GM21737 (cell line): ENCODE results near the gene DIDO1.
"Not testable (repeated sequence)": the region's sequence is repeated elsewhere in the genome, so short reads cannot be mapped to it uniquely, and the experiment has no call there.

Experiments used
- ATAC-seq: cut with Tn5 transposase; IDR thresholded peaks from one replicate; pipeline ENCODE4 v1.9.1; 2021; ENCODE audit warnings: mild to moderate bottlenecking, moderate library complexity; ENCODE audit not compliant: unreplicated experiment

DIDO1 gene

DNA sequence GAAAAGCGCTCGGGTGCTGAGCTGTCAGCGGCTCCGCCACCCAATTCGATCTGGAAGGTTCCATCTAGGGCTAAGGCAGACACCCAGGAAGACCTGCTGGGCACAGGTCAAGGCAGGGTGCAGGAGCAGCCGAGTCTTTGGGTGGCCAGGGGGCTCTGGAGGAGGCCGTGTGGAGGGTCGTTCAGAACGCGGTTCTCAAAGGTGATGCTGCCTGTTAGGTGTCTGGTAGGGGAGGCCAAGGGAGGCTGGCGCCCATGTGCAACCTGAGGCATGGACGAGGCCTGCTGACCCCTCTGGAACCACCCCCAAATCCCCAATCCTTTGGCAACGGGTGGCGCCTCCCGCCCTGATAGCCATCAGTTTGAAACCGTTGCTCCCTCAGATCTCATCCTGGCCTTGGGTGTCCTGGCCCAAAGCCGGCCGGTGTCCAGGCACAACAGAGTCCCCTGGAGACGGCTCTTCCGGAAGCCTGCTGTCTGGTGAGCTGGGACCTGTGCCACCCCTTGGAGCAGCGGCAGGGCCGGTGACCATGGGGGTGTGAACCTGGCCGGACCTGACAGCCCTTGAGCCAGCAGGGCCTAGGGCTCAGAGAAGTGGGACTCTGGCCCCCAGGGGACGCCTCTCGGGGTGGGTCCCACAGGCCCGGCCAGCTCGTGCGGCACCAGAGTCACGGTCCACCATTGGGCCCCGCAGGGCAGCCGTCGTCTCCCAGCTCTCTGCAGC, 36.7 kb upstream of the DIDO1 start:
- ATAC-seq: no peak

DNA sequence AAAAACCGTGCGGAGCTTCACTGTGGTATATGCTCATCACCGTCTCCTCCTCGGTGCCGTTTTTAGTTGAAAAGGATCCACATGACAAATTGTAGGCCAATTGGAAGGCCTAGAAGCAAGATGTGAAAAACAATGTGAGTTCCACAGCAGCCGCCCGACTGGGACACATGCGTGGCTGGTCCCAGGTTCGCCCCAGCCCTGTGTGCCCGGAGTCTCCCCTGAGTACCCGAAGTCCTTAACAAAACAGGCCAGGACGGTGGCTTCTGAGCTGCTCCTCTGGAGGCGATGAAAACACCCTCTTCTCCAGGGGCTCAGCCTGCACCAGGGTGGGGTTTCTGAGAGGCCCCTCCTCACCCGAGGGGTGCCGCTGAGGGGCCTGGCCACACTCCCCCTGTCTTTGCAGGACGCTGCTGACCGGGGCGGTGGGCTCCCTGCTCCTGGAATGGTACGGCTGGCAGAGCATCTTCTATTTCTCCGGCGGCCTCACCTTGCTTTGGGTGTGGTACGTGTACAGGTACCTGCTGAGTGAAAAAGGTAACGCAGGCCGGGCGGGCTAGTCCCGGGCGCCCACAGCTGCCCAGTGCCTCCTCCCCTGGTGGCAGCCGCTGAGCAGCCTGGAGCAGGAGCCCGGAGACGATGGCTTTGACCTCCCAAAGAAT, 36.0 kb upstream of the DIDO1 start:
- ATAC-seq: no peak

DNA sequence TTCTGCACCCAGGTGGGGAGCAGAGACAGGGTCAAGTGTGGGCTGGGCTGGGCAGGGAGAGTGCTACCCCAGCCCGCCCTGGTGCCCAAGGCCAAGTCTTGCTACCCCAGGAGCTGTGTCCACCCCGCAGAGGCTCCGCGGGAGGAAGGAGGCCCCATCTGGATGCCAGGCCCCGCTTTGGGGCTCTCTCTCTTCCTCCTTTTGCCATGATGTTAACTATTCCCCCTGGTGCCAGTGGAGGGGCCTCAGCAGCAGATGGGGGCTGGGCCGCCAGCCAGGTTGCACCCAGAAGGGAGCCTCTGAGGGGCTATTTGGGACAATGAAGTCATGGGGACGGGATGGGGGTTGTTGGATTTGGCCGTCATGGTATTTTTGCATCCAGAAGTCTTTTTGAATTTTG, 35.5 kb upstream of the DIDO1 start:
- ATAC-seq: no peak

DNA sequence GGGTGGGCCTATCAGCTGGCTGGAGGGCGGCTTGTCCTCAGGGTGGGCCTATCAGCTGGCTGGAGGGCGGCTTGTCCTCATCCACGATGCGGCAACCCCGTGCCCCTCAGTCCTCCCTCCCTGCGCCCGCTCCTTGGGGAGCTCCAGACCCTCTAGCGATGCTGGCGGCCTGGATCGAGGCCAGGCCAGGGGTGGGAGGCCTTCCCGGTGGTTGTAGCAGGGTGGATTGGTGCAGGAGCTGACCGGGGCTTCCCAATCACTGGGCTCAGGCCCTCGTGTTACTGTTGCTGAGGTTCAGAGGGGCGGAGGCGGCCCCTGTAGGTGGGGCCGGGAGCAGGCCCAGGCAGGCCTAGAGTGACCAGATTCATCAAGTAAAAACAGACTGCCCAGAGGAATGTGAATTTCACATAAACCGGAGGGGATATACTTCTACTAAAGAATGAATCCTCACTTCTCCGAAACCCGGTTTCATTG, 35.0 kb upstream of the DIDO1 start:
- ATAC-seq: no peak

DNA sequence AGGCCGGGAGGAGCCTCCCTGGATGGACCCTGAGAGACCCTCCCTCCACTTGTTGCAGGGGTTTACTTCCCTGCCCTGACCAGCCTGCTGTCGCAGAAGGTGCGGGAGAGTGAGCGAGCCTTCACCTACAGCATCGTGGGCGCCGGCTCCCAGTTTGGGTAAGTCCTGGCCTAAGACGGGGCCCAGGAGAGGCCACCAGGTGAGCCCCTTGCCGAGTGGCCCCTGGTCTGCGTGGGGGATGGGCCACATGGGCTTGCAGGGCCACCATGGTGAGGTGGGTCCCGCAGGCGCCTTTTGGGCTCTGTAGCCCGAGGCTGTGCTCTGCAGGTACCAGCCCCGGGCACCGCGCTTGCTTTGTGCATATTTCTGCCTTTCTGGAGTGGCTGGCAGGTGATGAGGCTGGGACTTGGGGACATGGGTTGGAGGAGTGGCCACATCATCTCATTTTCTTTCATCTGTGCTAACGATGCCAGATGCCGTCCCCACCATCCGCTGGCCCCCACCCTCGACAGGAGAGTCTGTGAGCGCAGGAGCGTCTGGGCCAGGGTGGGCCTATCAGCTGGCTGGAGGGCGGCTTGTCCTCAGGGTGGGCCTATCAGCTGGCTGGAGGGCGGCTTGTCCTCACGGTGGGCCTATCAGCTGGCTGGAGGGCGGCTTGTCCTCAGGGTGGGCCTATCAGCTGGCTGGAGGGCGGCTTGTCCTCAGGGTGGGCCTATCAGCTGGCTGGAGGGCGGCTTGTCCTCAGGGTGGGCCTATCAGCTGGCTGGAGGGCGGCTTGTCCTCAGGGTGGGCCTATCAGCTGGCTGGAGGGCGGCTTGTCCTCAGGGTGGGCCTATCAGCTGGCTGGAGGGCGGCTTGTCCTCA, 34.4 kb upstream of the DIDO1 start:
- ATAC-seq: not testable (repeated sequence)

DNA sequence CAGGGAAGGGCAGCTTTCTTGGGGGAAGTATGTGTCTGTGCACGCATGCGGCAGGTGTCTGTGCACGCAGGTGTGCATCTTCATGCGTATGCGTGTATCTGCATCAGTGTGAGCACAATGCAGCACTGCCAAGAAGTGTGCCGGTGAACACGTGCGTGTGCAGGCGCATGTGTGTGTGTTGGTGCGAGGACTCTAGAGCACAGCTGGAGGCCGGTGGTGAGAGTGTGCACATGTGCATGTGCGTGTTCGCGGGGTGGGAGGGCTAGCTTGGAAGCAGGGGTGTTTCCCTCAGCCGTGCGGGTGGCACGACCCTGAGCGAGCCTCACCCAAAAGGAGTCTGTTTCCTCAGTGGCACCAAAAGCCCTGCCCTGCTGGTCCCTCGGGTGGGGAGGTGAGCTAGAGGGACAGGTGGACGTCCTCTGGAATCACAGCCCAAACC, 33.7 kb upstream of the DIDO1 start:
- no peak for ATAC-seq

DNA sequence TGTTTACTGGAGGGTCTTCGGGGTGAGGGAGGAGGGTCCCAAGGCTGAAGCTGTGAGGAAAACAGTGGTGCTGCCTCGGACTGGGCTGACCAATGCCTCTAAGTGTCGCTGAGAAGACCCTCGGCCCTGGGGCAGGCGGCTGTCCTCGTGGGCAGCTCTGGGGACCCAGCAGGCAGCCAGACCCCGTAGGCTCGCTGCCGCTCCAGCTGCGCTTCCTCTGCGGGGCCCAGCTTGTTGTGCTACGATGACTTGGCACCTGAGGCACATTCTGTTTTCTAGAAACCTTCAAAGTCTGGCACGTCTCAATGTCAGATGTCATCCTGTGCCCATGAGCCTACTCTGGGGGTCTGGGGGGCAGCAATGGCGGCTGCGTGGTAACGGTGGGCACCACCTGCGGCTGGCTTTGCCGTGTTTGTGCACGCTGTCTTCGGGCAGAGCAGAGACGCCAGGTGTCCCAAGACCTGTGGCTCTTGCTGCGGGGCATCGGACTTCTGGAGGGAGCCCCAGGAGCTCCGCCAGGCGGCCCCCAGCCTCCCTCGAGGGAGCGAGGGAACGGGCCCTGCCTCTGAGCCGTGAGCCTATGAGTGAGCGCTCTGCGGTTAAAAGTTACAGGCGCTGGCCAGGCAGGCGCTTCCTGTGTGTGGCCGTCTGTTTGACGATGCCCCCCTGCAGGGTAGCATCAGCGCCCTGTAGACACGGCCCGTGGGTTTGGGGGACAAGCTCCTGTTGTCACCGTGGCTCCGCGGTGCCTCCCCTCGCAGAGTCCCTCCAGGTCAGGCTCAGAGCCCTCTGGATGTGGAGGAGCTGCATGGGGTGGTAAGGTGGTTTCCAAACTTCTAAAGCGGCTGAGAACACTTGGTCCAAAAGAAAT, 33.0 kb upstream of the DIDO1 start:
- no peak for ATAC-seq

DNA sequence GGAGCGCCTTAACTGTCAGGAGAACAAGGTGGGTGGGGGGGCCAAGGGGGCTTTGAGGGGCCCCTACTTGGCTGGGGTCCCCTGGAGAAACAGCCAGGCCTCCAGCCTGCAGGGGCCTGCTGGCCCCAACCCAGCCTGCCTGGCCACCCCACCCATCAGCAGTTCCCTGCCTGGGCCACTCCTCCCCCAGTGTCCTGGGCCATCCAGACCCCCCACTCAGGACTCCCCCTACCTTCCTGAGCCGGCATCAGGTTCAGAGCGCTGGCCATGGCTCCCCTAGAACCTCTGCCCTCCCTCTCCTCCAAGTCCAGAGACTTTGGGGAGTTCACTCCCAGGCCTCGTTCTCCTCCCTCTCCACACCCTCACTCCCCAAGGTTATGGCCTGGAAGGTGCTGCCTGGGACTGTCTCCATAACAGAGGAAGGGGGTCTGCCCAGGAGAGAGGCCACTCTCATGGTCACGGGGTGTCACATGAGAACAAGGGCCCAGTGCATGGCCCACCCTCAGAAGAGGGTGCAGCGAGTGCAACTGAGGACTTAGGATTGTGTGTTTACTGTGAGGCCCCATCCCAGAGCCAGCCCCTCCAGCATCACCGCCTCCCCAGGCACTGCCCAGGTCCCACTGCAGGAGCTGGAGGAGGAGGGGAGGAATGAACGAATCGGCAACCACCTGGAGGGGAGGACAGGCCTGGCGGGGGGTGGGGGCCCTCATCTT, 32.2 kb upstream of the DIDO1 start:
- no peak for ATAC-seq

DNA sequence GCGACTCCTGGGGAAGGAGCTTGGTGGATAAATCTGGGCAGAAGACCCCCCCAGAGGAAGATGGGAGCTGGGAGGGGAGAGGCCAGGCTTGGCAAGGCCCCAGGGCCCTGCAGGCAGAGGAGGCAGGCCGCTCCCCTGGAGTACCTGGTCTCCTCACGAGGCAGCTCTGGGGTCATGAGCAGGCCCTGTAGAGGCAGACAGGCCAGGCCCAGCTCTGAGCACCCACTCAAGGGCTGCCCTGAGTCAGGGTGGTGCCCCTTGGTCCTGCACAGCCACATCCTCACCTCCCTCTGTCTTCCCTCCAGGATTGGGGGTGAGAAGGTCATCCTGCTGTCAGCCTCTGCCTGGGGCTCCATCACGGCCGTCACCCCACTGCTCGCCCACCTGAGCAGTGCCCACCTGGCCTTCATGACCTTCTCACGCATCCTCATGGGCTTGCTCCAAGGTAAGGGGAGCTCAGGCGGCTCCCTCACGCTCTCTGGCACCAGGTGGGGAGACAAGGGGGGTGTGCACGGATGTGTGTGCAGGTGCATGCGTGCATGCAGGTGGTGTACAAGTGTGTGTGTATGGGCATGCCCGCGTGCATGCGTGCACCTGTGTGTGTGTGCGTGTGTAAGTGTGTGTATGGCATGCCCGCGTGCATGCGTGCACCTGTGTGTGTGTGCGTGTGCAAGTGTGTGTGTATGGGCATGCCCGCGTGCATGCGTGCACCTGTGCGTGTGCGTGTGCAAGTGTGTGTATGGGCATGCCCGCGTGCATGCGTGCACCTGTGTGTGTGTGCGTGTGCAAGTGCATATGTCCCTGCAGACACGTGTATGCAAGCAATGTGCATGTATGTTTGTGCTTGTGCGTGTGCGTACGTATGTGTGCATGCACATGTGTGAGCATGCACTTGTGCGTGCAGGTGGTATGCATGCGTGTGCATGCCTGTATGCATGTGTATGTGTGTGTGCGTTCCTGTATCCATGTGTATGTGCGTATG, 31.1 kb upstream of the DIDO1 start:
- no peak for ATAC-seq

DNA sequence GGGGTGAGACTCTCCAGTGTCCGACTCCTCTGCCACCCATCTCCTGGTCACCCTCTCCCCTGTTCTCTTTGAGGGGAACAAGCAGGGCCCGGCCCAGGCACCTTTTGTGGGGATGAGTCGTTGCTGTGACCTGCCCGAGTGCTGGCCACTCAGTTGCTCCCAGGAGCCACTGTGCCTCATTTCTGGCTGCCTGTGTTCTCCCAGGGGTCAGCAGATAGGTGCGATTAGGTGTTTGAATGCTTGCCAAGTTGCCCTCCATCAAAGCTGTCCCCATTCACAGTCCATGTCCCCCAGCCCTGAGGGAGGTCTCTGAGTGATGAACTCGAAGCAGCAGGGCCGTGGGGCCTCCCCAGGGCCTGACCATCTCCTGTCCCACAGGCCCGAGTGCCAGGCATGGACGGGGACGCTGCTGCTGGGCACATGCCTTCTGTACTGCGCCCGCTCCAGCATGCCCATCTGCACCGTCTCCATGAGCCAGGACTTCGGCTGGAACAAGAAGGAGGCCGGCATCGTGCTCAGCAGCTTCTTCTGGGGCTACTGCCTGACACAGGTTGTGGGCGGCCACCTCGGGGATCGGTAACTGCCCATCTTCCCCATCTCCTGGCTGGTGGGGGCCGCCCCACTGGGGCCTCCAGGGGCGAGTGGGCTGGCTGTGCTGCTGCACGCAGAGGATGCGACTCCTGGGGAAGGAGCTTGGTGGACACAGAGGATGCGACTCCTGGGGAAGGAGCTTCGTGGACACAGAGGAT, 30.3 kb upstream of the DIDO1 start:
- ATAC-seq: no peak

DNA sequence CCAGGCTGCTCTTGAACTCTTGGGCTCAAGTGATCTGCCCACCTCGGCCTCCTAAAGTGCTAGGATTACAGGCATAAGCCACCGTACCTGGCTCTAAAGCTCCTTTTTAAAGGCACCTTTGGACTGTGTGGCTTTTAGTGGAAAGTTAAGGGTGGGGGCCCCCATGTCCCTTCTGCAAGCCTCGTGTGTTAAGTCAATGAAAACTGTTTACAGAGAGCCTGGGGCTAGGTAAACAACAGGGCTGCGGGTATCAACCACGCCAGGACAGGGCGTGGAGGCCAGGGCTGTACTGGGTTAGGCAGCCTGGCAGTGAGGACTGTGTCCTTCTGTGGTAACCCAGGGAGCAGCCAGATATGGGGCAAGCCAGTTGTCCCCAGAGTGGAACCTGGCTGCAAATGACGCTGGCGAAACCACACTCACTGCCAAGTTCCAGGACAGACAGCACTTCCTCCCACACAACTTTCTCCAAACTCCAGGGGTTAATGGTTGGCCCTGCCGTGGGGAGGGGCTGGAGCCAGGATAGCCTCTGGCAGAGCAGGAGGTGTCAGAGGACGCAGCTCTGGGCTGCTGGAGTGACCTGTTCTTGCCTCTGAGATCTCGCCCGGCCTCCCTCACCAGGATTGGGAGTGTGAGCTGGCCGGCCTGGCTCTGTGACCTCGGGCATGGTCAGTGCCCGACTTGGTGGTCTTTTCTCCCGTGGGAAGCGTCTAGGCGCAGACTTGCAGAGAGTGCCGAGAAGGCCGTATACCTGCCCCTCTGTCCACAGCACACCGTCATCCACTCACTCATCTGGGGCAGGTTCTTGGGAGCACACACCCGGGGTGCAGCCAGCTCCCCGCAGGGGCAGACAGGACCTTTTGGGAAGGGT, 29.4 kb upstream of the DIDO1 start:
- ATAC-seq: no peak

DNA sequence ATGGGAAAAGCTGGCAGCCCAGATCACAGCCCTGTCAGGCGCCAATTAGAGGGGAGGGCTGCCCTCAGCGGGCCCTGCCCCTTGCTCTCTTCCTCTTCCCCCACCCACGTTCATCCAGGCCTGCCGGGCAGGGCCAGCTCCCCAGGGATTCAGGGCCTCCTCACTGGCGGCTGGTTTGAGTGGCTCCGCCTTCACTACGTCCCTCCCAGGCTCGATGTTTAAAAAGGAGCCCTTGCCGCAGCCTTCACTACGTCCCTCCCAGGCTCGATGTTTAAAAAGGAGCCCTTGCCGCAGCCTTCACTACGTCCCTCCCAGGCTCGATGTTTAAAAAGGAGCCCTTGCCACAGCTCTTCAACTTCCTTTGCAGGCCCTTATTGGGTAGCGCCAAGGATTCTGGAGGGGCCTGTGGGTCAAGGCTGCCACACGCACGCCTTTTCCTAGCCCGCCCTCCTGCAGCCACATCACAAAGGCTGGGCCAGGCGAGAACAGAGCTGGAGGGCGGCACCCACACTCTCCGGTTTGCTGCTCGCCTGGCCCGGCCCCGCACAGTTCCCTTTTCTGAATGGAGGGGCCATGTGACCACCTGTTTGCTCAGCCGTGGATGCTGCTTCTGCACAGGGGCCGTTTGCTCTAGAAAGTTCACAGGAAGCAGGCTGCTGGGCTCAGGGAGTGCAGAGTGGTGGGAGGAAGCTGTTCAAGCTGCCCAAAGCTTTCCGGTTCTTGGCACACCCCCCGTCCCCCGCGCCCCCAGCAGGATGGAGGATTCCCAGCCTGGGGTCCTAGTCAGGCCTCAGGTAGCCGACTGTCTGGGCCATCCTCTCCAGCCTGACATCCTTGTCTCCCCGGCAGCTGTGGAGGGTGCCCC, 27.8 kb upstream of the DIDO1 start:
- ATAC-seq: peak; percentile 68

DNA sequence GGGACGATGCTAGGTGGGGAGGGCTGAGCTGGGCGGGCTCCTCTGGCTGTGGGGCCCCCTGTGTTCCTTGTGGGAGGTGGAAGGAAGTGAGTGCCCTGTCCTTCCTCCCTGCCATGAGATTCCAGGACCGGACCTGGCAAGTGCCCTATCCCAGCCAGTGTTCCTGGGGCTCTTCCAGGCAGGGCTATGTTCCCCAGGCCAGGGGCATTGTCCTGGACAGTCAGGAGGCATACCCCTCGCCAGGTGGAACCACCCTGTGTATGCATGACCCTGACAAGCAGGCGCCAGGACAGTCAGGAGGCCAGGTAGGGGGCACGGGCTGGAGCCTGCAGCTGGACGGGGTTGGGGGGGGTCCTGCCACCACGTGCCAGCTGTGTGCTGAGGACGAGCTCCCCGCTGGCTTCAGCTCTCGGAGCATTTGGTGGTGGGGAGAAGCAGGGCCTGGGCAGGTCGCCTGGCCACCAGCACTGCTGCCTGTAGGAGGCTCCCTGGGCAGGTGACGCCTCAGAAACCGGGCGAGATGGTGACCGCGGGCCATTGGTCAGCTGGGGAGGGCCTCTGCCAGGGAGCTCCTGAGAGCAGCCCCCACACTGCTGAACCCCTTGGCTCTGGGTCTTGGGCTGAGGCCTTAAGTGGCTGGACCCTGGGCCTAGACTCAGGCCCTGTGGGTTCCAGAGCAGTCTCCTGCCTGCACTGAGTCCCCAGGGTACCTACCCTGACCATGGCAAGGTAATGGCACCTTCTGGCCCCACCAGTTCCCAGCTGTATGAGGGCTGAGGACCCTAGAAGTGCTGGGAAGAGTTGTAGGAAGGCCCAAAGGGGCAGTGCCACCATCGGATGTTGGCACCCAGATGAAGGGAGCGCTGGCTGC, 26.9 kb upstream of the DIDO1 start:
- no peak for ATAC-seq

DNA sequence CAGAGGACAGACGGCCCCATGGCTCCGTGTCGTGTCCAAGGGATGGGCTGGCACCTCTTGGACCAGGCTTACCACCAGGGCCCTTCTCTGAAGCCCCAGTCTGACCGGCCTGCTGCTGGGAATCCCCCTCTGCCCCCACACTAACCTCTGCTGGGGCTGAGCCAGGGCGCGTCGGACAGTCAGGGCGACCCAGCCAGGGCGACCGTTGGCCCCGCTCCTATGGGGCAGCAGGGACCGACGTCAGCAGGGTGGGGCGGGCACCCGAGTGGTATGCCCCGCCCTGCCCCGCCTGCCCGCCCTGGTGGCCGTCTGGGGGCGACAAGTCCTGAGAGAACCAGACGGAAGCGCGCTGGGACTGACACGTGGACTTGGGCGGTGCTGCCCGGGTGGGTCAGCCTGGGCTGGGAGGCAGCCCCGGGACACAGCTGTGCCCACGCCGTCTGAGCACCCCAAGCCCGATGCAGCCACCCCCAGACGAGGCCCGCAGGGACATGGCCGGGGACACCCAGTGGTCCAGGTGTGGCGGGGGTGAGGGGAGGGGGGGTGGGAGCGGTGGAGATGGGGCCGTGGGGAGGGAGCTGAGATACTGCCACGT, 26.2 kb upstream of the DIDO1 start, which contains the start of gene SLC17A9:
TSS of gene SLC17A9 (plus strand) at position 337 of the 595 bp plus-strand sequence. CDS start at position 459, 122 bp downstream.
- peak; percentile 41 for ATAC-seq

DNA sequence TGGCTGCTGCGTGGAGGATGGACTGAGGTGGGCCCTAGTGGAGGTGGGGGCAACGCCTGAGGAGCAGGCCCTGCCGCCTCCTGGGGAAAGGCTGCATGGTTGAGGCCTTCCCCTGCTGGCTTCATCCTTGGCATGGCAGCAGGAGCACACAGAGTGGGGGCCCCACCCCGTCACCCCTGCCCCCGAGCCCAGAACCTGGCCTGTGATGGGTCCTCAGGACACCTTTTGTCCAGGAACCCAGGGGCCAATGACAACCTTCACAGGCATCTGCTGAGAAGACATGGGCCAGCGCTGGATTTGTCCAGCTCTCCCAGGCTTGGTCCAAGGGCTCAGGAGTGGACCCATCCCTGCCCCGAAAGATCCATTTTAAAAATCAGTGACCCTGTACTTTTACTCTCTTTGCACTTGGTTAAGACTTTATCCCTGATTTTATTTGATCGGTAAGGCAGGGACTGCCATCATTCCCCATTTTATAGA, 25.6 kb upstream of the DIDO1 start:
- no peak for ATAC-seq
